G401 (cell line): ENCODE measurements around the gene ATF6. TPM values are rescaled to one million over a fixed set of nuclear protein-coding genes. Genes with fewer than 3 reads are reported as not detected.
A peak's percentile ranks its signal among the peaks of the same experiment; 100 is the strongest.
"Not testable (repeated sequence)": the region's sequence is repeated elsewhere in the genome, so short reads cannot be mapped to it uniquely, and the experiment has no call there.

Source experiments
- DNase-seq: peaks from one replicate; pipeline ENCODE4 v3.0.0-alpha.2; 2015; ENCODE audit warnings: low spot score
- in situ Hi-C: cut with HindIII; loops from 2 replicates; pipeline ENCODE4 v1.10.0; 2016; ENCODE audit warnings: low sequenced_read_pairs, mixed read lengths
- total RNA-seq: library from RNA; depleted of rRNA; stranded (reverse); fragments of >200 nt; shearing (Covaris generic); gene quantifications from 2 replicates; pipeline ENCODE4 v1.2.3, GENCODE V29; 2014; rRNA removed

ATF6 gene, protein sequence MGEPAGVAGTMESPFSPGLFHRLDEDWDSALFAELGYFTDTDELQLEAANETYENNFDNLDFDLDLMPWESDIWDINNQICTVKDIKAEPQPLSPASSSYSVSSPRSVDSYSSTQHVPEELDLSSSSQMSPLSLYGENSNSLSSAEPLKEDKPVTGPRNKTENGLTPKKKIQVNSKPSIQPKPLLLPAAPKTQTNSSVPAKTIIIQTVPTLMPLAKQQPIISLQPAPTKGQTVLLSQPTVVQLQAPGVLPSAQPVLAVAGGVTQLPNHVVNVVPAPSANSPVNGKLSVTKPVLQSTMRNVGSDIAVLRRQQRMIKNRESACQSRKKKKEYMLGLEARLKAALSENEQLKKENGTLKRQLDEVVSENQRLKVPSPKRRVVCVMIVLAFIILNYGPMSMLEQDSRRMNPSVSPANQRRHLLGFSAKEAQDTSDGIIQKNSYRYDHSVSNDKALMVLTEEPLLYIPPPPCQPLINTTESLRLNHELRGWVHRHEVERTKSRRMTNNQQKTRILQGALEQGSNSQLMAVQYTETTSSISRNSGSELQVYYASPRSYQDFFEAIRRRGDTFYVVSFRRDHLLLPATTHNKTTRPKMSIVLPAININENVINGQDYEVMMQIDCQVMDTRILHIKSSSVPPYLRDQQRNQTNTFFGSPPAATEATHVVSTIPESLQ
- 12.9 and 15.2 TPM in 2 replicates for total RNA-seq

DNA sequence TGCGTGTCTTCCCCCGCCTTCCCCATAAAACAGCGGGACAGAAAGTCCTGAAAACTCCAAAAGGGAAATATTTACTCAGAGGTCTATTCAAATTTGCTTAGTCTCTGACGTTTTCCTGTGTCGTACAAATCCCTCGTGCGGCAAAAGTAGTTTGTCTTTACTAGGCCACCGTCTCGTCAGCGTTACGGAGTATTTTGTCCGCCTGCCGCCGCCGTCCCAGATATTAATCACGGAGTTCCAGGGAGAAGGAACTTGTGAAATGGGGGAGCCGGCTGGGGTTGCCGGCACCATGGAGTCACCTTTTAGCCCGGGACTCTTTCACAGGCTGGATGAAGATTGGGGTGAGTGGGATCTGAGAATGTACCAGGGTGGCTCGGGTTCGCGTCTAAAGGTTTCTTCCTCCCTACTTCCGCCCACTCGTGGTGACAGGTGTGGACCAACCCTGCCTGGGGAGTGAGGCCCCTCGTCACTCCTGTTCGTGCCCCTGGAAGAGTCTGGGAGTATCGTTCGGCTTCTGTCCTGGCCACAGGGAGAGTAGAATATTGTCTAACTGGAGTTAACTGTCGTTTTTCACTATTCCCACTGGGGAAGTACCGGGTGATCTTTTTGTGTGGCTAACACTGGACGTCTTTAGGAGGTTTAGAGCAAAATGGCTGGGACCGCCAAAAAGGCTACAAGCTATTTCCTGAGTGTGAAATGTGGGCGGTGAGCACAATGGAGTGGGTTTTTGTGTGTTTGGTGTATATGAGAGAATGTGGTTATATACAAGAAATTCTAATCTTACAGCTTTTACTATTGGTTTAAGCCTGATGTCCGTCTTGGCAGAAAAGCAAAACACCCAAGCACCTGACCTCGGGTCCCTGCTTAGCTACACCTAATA is at the start of gene ATF6:
TSS of gene ATF6 (plus strand) at position 219 of the 880 bp plus-strand sequence. CDS start at position 260, 41 bp downstream.
- in situ Hi-C loops = no loop called here
- DNase-seq = peak; percentile 90

DNA sequence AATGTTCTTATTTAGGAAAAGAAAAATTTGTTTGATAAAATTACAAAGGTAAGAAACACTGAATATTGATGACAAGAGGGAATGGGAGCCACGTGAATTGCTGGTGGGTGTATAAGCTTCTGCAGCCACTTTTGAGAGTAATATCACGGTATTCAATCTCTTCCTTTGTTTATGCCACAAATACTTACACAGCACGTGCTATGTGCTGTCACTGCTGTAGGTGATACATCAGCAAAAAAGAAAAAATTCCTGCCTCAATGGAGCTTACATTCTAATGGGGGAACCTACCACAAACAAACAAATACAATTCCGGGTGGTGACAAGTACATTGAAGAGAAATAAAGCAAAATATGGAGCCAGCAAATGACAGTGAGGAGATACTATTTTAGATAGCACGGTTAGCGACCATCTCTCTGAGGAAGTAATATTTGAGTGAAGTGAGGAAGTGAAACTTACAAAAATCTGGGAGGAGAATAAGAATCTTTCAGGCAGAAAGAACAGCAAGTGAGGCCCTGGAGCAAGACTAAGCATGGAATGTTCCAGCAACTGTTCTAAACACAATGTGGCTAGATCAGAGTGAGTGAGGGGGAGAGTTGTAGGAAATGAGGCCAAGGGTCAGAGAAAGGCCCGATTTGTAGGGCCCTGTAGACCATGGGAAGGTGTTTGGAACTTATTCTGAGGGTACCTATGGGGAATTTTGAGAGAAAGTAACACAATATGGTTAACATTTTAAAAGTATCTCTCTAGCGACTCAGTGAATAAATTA is 47.4 kb upstream of the ATF6 start:
- in situ Hi-C loops = no loop called here
- no peak for DNase-seq

DNA sequence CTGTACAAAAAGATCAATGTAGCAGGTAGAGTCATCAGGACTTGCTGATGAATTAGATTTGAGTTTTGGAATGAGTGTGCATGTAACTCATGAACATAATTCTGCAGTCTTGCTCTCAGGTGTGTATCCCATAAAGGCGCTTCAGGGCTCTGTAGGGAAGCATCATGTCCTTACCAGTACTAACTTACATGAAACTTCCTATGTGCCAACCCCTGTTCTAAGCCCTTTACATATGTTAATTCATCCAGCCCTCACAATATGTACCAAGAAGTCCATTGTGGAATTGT is 46.9 kb upstream of the ATF6 start:
- in situ Hi-C loops = no loop called here
- DNase-seq = no peak

DNA sequence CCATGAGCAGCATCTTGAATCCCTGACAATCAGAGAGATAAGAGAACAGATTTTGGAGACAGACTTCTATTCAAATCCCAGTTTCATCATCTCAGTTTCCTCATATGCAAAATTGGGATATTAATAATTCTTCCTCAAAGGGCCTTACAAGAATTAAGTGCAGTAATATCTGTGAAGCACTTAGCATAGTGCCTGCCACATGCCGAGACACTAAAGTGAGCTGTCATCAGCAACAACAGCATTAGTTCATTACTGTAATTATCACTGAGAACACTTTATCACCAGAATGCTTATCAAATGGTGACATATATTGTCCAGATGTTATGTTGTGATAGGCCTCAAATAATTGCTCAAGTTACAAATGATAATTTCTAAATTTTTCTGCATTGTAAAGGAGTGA is 45.7 kb upstream of the ATF6 start:
- DNase-seq = no peak

DNA sequence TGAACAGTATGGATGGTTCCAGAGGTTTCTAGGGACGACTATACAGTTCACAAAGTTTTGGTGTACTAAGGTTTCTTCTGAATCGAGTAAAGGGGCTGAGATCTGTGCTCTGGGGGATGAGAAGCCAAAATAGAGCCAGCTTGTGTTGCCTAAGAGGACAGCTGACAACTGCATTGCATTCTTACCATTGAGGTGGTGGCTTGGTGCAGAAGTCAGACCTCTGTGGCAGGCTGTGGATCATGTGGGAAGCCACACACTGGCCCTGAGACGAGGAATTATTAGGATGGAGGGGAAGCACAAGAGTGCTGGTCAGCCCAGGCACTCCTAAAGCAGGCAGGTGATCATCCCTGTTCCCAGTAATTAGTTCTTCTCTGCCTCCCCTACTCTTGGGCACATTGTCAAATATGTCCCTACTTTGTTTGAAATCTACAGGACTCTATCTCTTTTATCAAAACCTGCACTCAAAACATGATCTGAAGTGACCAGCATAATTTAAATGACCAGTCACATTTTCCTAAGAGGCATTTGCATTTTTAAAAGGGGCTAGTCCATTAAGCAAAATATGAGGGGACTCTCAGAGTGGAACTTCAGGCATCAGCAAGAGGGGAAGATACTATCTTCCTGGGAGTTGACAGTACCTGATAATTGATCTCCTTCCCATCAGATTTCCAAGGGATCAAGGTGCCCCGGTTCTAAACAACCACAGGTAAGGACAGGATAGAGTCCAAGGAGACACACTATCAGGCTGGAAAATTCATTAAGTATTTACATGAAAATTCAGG is 45.0 kb upstream of the ATF6 start, which contains the start of gene FCRLB:
TSS of gene FCRLB (plus strand) at position 589 of the 782 bp plus-strand sequence. CDS start 1,129 bp downstream, outside the sequence.
- in situ Hi-C loops = no loop called here

More for the DNA sequence above, 45.7 kb upstream of the ATF6 start:
- in situ Hi-C loops = no loop called here

DNA sequence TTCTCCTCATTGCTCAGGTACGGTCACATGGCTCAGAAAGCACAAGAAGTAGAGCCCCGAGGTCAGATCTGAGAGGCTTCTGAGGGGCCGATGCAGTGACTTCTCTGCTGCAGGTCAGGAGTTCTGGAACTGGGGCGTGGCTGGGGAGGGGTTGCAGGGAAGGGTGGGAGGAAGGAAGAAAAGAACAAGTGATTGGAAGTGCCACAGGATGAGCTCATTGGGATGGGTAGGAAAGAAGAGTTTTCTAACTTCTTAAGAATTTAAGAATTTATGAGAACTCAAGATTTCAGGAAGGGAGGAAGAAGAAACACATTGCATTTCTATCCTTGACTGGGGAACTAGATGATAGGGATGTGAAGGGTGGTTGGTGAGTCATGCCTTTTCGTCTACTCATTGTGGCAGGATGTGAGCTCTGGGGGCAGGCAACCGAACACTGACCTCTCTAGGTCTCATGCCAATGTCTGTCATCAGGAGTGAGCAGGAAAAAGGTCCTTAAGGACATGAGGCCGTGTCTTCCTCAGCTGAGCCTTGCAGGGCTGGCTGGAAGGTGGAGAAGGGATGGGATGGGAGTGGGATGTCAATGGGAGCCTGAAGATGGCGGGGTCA is 44.3 kb upstream of the ATF6 start:
- in situ Hi-C loops = no loop called here
- DNase-seq = no peak

More for the DNA sequence above, 45.0 kb upstream of the ATF6 start, which contains the start of gene FCRLB:
- DNase-seq = no peak

DNA sequence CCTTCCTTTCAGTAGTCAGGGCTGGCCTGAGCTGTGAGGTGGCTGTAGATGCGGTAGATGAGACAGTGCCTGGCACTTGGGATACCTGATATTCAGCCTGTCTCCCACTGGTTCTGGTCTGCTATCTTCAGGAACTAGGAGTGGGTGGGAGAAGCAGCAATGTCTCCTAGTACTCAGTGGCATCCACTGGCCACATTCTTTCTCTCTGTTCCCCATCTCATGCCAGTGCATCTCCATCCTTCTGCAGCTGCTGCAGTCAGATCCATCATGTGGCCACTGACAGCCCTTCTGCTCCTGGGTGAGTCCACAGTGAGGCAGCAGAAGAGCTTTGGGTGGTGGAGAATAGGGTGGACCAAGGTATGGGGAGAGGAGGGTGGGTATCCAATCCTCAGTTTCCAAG is 43.7 kb upstream of the ATF6 start:
- in situ Hi-C loops = no loop called here

DNA sequence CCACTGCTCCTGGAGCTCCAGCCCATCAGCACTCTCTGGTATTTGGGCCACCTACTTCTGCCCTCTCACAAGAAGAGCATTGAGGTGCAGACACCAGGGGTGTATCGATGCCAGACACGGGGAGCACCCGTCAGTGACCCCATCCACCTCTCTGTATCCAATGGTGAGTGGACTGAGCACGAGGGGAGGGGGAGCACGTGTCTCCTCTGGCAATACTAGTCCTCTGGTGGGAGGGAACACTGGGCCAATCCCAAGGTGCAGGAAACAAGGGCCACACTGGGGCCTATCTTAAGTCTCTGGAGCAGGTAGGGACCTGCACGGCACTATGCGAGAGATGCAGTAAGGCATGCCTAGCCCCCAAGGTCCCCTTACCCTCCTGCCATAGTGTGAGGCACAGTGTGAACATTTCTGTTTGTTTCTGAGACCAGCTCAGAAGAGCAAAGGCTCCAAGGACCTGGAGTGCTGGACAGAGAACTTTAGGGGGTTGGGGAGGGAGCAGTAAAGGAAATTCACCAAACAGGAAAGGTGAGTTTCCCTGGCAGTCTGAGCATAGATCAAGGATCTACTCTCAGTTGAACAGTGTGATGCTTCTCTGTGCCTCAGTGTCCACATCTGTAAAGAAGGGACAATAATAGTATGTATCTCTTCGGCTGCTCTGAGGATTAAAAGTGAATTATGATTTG is 42.5 kb upstream of the ATF6 start:
- in situ Hi-C loops = no loop called here
- DNase-seq = no peak

More for the DNA sequence above, 43.7 kb upstream of the ATF6 start:
- no peak for DNase-seq

DNA sequence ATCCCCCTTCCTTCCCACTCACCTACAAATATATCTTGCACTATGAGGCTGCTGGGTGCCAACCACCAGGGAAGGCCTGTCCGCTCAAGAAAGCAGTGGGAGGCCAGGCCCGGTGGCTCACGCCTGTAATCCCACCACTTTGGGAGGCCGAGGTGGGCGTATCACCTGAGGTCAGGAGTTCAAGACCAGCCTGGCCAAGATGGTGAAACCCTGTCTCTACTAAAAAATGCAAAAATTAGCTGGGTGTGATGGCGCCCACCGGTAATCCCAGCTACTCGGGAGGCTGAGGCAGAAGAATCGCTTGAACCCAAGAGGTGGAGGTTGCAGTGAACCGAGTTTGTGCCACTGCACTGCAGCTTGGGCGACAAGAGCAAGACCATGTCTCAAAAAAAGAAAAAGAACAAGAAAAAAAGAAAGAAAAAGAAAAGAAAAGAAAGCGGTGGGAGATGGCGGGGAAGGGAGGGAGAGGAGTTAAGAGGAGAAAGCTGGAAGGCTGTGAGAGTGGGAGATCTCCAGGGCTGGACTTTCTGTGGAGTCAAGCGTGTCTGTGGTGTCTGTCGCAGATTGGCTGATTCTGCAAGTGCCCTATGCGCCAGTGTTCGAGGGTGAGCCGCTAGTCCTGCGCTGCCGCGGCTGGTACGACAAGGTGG is 40.7 kb upstream of the ATF6 start:
- in situ Hi-C loops, DNase-seq: not testable (repeated sequence)

DNA sequence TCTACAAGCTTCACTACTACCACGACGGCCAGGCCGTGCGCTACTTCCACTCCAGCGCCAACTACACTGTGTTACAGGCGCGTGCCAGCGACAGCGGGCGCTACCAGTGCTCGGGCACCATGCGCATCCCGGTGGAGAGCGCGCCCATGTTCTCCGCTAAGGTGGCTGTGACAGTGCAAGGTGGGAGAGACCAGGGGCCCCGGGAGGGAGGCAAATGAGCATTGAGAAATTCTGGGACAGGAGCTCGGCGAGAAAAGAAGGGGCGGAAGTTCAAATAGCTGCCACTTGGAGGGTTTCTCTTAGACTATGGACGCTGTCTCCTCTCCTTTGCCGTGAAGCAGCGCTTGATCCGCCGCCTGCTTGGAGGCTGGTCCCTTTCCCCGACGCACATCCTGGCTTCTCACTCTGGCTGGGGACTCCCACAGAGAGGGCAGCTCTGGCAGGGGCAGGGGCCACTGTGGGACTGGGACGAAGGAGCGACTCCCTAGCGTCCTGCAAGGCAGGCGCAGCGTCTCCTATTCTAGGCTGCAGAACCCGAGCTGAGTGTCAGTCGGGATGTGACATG is 40.1 kb upstream of the ATF6 start:
- DNase-seq = peak; percentile 65
- in situ Hi-C loops = no loop called here

DNA sequence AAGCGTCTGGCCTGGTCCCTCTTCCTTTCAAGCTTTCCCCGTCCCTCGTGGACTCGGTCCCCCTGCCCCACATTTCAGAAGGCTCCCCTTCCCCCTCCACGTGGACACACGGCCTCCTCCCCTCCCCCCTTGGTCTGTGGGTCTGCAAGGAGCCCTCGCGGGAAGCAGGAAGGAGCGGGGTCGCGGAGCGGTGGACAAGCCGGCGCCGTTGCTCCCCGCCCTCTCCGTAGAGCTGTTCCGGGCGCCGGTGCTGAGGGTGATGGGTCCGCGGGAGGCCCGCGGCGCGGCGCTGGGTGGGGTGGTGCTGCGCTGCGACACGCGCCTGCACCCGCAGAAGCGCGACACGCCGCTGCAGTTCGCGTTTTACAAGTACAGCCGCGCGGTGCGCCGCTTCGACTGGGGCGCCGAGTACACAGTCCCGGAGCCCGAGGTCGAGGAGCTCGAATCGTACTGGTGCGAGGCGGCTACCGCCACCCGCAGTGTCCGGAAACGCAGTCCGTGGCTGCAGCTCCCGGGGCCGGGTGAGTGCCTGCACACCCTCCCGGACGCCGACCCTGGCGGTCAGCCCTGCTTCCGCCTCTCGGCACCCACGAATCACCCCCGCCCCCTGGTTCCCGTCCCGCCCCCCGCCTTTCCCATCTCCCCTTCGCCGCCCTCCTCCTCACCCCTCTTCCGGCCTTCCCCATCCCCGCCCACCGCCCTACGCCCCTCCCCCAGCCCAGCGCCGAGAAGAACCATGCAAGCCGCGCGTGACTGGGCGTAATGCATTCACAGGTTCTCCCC is 39.5 kb upstream of the ATF6 start:
- DNase-seq = peak; percentile 78
- in situ Hi-C loops = no loop called here

DNA sequence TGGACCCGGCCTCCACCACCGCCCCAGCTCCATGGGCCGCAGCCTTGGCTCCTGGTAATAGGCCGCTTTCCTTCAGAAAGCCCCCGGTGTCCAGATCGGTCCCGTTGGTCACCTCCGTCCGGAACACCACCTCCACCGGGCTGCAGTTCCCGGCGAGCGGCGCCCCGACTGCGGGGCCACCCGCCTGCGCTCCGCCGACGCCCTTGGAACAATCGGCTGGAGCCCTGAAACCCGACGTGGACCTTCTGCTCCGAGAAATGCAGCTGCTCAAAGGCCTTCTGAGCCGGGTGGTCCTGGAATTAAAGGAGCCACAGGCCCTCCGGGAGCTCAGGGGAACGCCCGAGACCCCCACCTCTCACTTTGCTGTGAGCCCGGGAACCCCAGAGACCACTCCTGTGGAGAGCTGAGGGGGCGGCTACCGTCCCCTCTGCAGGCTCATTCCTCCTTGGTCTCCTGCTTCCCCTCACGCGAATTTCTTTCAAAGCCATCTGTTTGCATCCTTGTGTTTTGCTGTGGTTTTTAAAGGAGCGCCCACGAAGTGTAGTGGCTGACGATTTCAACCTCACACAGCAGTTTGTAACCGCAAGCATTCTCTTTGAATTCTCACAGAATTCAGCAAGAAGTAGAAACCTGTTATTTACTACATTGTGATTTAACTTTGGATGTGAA is 38.7 kb upstream of the ATF6 start:
- in situ Hi-C loops = no loop called here

DNA sequence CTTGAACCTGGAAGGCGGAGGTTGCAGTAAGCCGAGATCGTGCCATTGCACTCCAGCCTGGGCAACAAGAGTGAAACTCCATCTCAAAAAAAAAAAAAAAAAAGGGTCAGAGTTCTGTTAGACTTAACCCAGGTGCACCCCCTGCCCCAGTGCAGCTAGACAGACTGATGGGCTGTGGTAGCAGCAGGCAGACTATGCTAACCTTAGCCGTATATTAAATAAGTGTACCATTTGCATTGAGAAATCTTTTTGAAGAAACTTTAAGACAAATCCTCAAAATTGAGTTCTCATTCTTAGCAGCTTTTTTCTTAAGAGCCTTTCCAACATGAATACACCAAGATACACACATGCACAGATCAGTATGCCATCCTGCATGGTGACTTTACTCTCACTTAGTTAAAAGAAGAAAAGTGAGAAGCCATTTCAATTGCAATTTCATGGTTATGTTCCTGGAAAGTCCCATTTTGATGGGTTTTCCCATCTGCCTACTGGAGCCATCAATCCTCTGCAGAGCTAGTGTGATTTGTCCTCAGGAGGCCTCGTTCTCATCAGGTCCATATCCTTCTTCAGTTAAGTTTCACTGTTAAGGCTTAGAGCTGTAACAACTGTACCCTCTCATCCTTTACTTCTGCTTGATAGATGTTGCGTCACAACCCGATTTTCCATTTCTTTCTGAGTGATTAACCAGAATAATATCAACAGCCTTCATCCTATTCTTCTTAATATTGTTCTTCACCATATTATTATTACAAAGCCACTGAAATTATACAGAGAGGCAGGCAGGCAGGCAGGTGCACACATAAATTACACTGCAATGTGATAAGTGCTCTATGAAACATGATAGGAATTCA is 37.5 kb upstream of the ATF6 start:
- no peak for DNase-seq
- in situ Hi-C loops = no loop called here

More for the DNA sequence above, 38.7 kb upstream of the ATF6 start:
- DNase-seq = peak; percentile 49

DNA sequence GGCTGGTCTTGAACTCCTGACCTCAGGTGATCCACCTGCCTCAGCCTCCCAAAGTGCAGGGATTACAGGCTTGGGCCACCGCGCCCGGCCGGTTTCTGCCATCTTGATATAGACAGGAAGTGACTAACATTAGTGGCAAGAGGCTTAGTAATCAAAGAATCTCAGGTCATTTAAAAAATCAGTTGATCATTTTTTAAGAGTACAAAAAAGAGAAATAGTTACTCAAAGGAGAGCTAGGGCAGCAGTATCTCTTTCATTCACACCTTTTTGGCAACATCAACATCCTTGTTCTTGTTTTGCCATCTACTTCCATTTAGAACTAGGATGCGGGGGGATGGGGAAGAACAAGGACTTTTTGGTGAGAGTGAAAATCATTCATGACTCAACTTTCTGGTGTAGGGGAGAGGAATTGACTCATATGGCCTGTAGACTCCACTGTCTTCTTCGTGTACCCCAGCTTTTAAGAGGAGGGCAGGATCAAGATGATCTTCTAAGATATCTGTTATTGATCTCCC is 36.0 kb upstream of the ATF6 start:
- in situ Hi-C loops = no loop called here

More for the DNA sequence above, 36.0 kb upstream of the ATF6 start:
- no peak for DNase-seq
